Measurements from ENCODE around the gene RALGPS1.
"Not testable (repeated sequence)": the region's sequence is repeated elsewhere in the genome, so short reads cannot be mapped to it uniquely, and the experiment has no call there.

RALGPS1 gene

GRCh38 chr9:127168756-127169574 lies 254.4 kb downstream of the RALGPS1 start:
- H3K4me3 ChIP-seq (ENCODE audit: low read depth, low read length), result no peak overlapping the region

GRCh38 chr9:127169575-127169883 lies 254.9 kb downstream of the RALGPS1 start:
- no peak overlapping the region for H3K4me3 ChIP-seq (ENCODE audit: low read depth, low read length)

- no peak overlapping the region for H3K4me3 ChIP-seq (ENCODE audit: low read depth, low read length)
These were observed 255.5 kb downstream of the RALGPS1 start for GRCh38 chr9:127170103-127170502.

- no peak overlapping the region for H3K4me3 ChIP-seq (ENCODE audit: low read depth, low read length)
These were observed 256.1 kb downstream of the RALGPS1 start for GRCh38 chr9:127170652-127171051.

GRCh38 chr9:127171348-127171747 lies 256.8 kb downstream of the RALGPS1 start:
- H3K4me3 ChIP-seq (ENCODE audit: low read depth, low read length), result not testable (repeated sequence)

GRCh38 chr9:127172066-127172707 lies 257.6 kb downstream of the RALGPS1 start:
- no peak overlapping the region for H3K4me3 ChIP-seq (ENCODE audit: low read depth, low read length)

- H3K4me3 ChIP-seq (ENCODE audit: low read depth, low read length), result no peak overlapping the region
These were observed 258.5 kb downstream of the RALGPS1 start for GRCh38 chr9:127173063-127173462.

- no peak overlapping the region for H3K4me3 ChIP-seq (ENCODE audit: low read depth, low read length)
These were observed 260.1 kb downstream of the RALGPS1 start for GRCh38 chr9:127174386-127175318.

- H3K4me3 ChIP-seq (ENCODE audit: low read depth, low read length), result no peak overlapping the region
These were observed 260.7 kb downstream of the RALGPS1 start for GRCh38 chr9:127175319-127175715.

GRCh38 chr9:127175764-127176163 lies 261.2 kb downstream of the RALGPS1 start:
- H3K4me3 ChIP-seq (ENCODE audit: low read depth, low read length), result no peak overlapping the region

- no peak overlapping the region for H3K4me3 ChIP-seq (ENCODE audit: low read depth, low read length)
These were observed 262.0 kb downstream of the RALGPS1 start for GRCh38 chr9:127176631-127177030.

- H3K4me3 ChIP-seq (ENCODE audit: low read depth, low read length), result no peak overlapping the region
These were observed 262.6 kb downstream of the RALGPS1 start for GRCh38 chr9:127177231-127177630.

- no peak overlapping the region for H3K4me3 ChIP-seq (ENCODE audit: low read depth, low read length)
These were observed 263.2 kb downstream of the RALGPS1 start for GRCh38 chr9:127177665-127178265.

- H3K4me3 ChIP-seq (ENCODE audit: low read depth, low read length), result no peak overlapping the region
These were observed 264.4 kb downstream of the RALGPS1 start for GRCh38 chr9:127178686-127179632.

- no peak overlapping the region for H3K4me3 ChIP-seq (ENCODE audit: low read depth, low read length)
These were observed 265.3 kb downstream of the RALGPS1 start for GRCh38 chr9:127179633-127180441.

GRCh38 chr9:127180457-127181314 lies 266.1 kb downstream of the RALGPS1 start:
- no peak overlapping the region for H3K4me3 ChIP-seq (ENCODE audit: low read depth, low read length)

GRCh38 chr9:127181315-127181580 lies 266.7 kb downstream of the RALGPS1 start:
- H3K4me3 ChIP-seq (ENCODE audit: low read depth, low read length), result no peak overlapping the region

- no peak overlapping the region for H3K4me3 ChIP-seq (ENCODE audit: low read depth, low read length)
These were observed 267.1 kb downstream of the RALGPS1 start for GRCh38 chr9:127181595-127182190.

Data from iPS-11a (cell line).